HepG2 (cell line): Measurements from ENCODE around the gene LYSMD1. TPM values are rescaled to one million over a fixed set of nuclear protein-coding genes. Genes with fewer than 3 reads are reported as not detected.

ENCODE experiments used
- ARNT ChIP-seq: fragments of 450-650 bp; IDR thresholded peaks from 2 replicates; pipeline ENCODE4 v1.6.1; 2017
- ATF1 ChIP-seq: IDR thresholded peaks from 2 replicates; pipeline ENCODE4 v1.6.1; 2016; ENCODE audit warnings: mild to moderate bottlenecking, control low read depth
- CBFB ChIP-seq: sonication (generic); formaldehyde crosslinking; IDR thresholded peaks from 2 replicates; pipeline ENCODE4 v1.4.0; 2020; ENCODE audit warnings: missing genetic modification reagents
- ELF3 ChIP-seq: IDR thresholded peaks from 2 replicates; pipeline ENCODE4 v1.6.1; 2016; ENCODE audit warnings: missing genetic modification reagents, missing compliant biosample characterization
- GTF3A ChIP-seq: sonication (generic); formaldehyde crosslinking; conservative IDR thresholded peaks from 2 replicates; pipeline ENCODE4 v1.4.0; 2020; ENCODE audit warnings: mild to moderate bottlenecking, missing genetic modification reagents
- KDM5B ChIP-seq: sonication (generic); formaldehyde crosslinking; IDR thresholded peaks from 2 replicates; pipeline ENCODE4 v1.4.0; 2020; ENCODE audit warnings: missing genetic modification reagents, mild to moderate bottlenecking, borderline replicate concordance
- MTA3 ChIP-seq: sonication (generic); formaldehyde crosslinking; IDR thresholded peaks from 2 replicates; pipeline ENCODE4 v1.4.0; 2020; ENCODE audit warnings: missing genetic modification reagents
- PPARG ChIP-seq: conservative IDR thresholded peaks from 2 replicates; pipeline ENCODE4 v1.6.1; 2016; ENCODE audit warnings: missing biosample characterization, missing genetic modification reagents
- RCOR2 ChIP-seq: IDR thresholded peaks from 2 replicates; pipeline ENCODE4 v1.6.1; 2016; ENCODE audit warnings: missing biosample characterization, missing genetic modification reagents
- REPIN1 ChIP-seq: sonication (generic); formaldehyde crosslinking; IDR thresholded peaks from 2 replicates; pipeline ENCODE4 v1.8.0; 2022; ENCODE audit warnings: missing genetic modification reagents, low read depth, mild to moderate bottlenecking, borderline replicate concordance
- ZNF383 ChIP-seq: sonication (generic); formaldehyde crosslinking; IDR thresholded peaks from 2 replicates; pipeline ENCODE4 v1.4.0; 2020; ENCODE audit warnings: missing genetic modification reagents, mild to moderate bottlenecking, borderline replicate concordance
- ZNF556 ChIP-seq: sonication (generic); formaldehyde crosslinking; IDR thresholded peaks from 2 replicates; pipeline ENCODE4 v1.4.0; 2020; ENCODE audit warnings: mild to moderate bottlenecking, missing genetic modification reagents, borderline replicate concordance
- ZNF772 ChIP-seq: sonication (generic); formaldehyde crosslinking; IDR thresholded peaks from 2 replicates; pipeline ENCODE4 v1.5.0; 2020; ENCODE audit warnings: mild to moderate bottlenecking, missing genetic modification reagents
- ZNF83 ChIP-seq: sonication (generic); formaldehyde crosslinking; IDR thresholded peaks from 2 replicates; pipeline ENCODE4 v1.4.0; 2020; ENCODE audit warnings: missing genetic modification reagents, mild to moderate bottlenecking, borderline replicate concordance
- ZNF879 ChIP-seq: sonication (generic); formaldehyde crosslinking; IDR thresholded peaks from 2 replicates; pipeline ENCODE4 v1.8.1; 2023; ENCODE audit warnings: missing genetic modification reagents
- ZSCAN22 ChIP-seq: sonication (generic); formaldehyde crosslinking; IDR thresholded peaks from 2 replicates; pipeline ENCODE4 v1.4.0; 2020; ENCODE audit warnings: mild to moderate bottlenecking, missing genetic modification reagents
- polyA plus RNA-seq, 8 experiments: library from polyadenylated mRNA; depleted of rRNA in 3 of 8; stranded (reverse) in 7 of 8; unstranded in 1 of 8; fragments of >200 nt; fragmentation: Illumina TruSeq in 4 of 8; extraction: Trizol in 4 of 8; gene quantifications; 2 replicates each; pipeline versions ENCODE4 v1.2.1 to v1.2.3, GENCODE V29; 2011 to 2016; ENCODE audit warnings: low read depth in 4 of 8, missing spikeins in 1 of 8, mixed read lengths in 1 of 8; ENCODE audit not compliant: insufficient read depth in 1 of 8
- total RNA-seq, 5 experiments: library from RNA; depleted of rRNA; stranded (reverse); fragments of >200 nt; fragmentation: Illumina TruSeq; extraction: Trizol; gene quantifications; 2 replicates each; pipeline ENCODE4 v1.2.3, GENCODE V29; 2016; ENCODE audit warnings: low read depth in 1 of 5
- TF ChIP-seq, protein P1 (sequence below): sonication (generic); formaldehyde crosslinking; IDR thresholded peaks from 2 replicates; pipeline ENCODE4 v1.4.0; 2020; ENCODE audit warnings: missing genetic modification reagents, low read depth, mild to moderate bottlenecking, borderline replicate concordance
- TF ChIP-seq, protein P2 (sequence below): sonication (generic); formaldehyde crosslinking; IDR thresholded peaks from 2 replicates; pipeline ENCODE4 v1.8.0; 2023; ENCODE audit warnings: mild to moderate bottlenecking, missing genetic modification reagents
- TF ChIP-seq, protein P3 (sequence below): sonication (generic); formaldehyde crosslinking; IDR thresholded peaks from 2 replicates; pipeline ENCODE4 v1.5.0; 2020; ENCODE audit warnings: mild to moderate bottlenecking, missing genetic modification reagents, borderline replicate concordance

LYSMD1 gene
- total and polyA plus RNA-seq, 2 of the 13 experiments (the other 11 are each of a cell fraction or from before 2014, with no cell fraction given): 3.8 to 4.8 TPM

DNA sequence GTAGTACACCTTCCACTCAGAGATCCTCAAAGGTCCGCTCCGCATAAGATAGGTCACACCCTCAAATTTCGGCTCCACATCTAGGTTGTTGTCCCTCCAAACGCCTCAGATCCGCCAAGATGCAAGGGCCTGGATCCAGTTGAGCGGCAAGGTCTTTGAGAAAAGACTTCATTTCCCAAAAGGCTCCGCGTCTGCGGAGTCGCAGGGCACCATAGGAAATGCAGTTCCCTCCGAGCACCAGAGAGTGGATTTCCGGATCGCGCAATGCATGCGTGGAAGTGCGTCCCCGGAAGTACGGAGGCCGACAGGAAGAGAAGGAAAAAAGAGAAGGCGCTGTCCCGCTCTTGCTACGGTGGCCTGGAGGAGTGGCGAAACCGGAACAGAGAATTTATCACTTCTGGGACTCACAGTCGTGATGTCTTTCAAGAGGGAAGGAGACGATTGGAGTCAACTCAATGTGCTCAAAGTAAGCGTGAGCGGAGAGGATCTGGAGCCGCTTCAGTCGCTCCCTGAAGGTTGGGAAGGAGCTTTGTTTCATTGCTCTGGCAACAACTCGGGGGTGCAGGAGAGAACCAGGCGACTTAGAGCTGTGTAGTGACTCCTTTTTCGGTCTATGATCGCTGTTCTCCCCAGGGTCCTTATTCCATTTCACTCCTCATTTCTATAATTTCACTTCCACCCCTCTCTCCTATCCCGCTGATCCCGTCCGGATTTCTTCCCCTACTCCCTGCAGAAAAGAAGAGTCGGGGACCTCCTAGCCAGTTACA is at the start of gene LYSMD1, which contains the start of gene SCNM1 (continued):
- TF ChIP-seq, protein P1, sequence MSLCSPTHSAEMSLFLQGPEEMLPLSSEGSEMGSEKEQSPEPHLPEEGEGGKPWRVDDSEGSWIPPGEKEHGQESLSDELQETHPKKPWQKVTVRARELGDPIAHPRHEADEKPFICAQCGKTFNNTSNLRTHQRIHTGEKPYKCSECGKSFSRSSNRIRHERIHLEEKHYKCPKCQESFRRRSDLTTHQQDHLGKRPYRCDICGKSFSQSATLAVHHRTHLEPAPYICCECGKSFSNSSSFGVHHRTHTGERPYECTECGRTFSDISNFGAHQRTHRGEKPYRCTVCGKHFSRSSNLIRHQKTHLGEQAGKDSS (CRISPR knock-in tag): 0 out of 2 replicates have a peak, but pooled peaks have one; percentile 26
- peak; percentile 57 for TF ChIP-seq CBFB (CRISPR knock-in tag)
- TF ChIP-seq, protein P2, sequence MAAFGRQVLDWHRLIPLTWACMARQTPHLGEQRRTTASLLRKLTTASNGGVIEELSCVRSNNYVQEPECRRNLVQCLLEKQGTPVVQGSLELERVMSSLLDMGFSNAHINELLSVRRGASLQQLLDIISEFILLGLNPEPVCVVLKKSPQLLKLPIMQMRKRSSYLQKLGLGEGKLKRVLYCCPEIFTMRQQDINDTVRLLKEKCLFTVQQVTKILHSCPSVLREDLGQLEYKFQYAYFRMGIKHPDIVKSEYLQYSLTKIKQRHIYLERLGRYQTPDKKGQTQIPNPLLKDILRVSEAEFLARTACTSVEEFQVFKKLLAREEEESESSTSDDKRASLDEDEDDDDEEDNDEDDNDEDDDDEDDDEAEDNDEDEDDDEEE (CRISPR knock-in tag): peak; percentile 56; the same call in 1 of the 2 replicates
- 0 out of 2 replicates have a peak, but pooled peaks have one; percentile 61 for TF ChIP-seq ZNF879
- TF ChIP-seq ATF1 (CRISPR knock-in tag): peak; percentile 93
- no peak for TF ChIP-seq ARNT
- TF ChIP-seq ELF3 (CRISPR knock-in tag): peak; percentile 95
- no peak for TF ChIP-seq RCOR2 (CRISPR knock-in tag)
- peak; percentile 91; the same call in 1 of the 2 replicates for TF ChIP-seq ZNF556 (CRISPR knock-in tag)
- TF ChIP-seq ZNF383 (CRISPR knock-in tag): no peak
- TF ChIP-seq KDM5B (CRISPR knock-in tag): peak; percentile 23; the same call in 1 of the 2 replicates
- no peak for TF ChIP-seq MTA3 (CRISPR knock-in tag)
- TF ChIP-seq GTF3A: 0 out of 2 replicates have a peak, but pooled peaks have one; percentile 84
- TF ChIP-seq PPARG (CRISPR knock-in tag): peak; percentile 53; the same call in 1 of the 2 replicates
- peak; percentile 82; the same call in 1 of the 2 replicates for TF ChIP-seq REPIN1
- TF ChIP-seq ZNF83 (CRISPR knock-in tag): no peak
- TF ChIP-seq, protein P3, sequence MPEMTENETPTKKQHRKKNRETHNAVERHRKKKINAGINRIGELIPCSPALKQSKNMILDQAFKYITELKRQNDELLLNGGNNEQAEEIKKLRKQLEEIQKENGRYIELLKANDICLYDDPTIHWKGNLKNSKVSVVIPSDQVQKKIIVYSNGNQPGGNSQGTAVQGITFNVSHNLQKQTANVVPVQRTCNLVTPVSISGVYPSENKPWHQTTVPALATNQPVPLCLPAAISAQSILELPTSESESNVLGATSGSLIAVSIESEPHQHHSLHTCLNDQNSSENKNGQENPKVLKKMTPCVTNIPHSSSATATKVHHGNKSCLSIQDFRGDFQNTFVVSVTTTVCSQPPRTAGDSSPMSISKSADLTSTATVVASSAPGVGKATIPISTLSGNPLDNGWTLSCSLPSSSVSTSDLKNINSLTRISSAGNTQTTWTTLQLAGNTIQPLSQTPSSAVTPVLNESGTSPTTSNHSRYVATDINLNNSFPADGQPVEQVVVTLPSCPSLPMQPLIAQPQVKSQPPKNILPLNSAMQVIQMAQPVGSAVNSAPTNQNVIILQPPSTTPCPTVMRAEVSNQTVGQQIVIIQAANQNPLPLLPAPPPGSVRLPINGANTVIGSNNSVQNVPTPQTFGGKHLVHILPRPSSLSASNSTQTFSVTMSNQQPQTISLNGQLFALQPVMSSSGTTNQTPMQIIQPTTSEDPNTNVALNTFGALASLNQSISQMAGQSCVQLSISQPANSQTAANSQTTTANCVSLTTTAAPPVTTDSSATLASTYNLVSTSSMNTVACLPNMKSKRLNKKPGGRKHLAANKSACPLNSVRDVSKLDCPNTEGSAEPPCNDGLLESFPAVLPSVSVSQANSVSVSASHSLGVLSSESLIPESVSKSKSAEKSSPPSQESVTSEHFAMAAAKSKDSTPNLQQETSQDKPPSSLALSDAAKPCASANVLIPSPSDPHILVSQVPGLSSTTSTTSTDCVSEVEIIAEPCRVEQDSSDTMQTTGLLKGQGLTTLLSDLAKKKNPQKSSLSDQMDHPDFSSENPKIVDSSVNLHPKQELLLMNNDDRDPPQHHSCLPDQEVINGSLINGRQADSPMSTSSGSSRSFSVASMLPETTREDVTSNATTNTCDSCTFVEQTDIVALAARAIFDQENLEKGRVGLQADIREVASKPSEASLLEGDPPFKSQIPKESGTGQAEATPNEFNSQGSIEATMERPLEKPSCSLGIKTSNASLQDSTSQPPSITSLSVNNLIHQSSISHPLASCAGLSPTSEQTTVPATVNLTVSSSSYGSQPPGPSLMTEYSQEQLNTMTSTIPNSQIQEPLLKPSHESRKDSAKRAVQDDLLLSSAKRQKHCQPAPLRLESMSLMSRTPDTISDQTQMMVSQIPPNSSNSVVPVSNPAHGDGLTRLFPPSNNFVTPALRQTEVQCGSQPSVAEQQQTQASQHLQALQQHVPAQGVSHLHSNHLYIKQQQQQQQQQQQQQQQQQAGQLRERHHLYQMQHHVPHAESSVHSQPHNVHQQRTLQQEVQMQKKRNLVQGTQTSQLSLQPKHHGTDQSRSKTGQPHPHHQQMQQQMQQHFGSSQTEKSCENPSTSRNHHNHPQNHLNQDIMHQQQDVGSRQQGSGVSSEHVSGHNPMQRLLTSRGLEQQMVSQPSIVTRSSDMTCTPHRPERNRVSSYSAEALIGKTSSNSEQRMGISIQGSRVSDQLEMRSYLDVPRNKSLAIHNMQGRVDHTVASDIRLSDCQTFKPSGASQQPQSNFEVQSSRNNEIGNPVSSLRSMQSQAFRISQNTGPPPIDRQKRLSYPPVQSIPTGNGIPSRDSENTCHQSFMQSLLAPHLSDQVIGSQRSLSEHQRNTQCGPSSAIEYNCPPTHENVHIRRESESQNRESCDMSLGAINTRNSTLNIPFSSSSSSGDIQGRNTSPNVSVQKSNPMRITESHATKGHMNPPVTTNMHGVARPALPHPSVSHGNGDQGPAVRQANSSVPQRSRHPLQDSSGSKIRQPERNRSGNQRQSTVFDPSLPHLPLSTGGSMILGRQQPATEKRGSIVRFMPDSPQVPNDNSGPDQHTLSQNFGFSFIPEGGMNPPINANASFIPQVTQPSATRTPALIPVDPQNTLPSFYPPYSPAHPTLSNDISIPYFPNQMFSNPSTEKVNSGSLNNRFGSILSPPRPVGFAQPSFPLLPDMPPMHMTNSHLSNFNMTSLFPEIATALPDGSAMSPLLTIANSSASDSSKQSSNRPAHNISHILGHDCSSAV (CRISPR knock-in tag): no peak
- no peak for TF ChIP-seq ZSCAN22 (CRISPR knock-in tag)
- peak; percentile 94 for TF ChIP-seq ZNF772 (CRISPR knock-in tag)
